ENCODE measurements around the gene ICAM5. TPM values are rescaled to one million over a fixed set of nuclear protein-coding genes. Genes with fewer than 3 reads are reported as not detected.

ICAM5 gene
- total RNA-seq, 2 donors from 2014 or later: 7.1 TPM; not detected in 1

DNA sequence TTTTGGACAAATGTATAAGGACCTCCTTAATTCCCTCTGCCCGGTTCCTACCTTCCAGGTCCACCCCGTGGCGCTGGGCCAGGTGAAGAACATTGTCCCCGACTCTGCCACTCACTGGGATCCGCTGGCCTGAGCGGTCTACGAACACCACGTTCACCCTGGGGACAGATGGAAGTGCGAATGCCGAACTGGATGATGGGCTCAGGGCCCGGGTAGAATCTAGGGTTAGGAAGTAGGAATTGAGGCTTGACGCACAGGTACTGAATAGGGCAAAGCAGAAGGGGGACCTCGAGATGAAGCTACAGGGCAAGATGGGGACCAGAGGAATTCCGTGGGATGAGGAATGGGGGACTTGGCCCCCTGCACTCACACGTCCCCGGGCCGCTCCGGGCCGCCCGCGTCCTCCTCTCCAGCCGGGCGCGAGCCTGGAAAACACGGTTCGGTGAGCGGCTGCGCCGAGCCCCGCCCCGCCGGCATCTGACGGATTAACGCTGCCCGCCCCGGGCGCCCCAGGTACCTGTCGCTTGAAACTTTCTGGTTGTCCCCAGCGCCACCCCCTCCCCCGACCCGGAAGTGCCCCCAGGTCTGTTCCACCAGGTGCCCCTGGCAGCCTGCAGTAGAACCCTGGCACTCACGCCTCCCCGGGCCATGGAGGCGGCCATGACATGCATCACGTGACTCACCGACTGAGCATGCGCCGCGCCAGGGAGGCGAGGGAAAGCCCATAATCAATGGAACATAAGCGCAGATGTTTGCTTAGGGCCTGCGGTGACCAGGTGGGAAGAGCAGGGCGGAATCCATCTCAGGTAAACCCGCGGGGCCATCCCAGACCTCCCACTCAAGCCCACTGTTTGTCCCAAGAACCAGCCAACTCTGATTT lies 25.8 kb downstream of the ICAM5 start, which contains the start of gene FDX2:
Gene FDX2, minus strand, starts transcription at position 681 of the 880 bp plus-strand sequence. Its CDS starts 19 bp downstream, at position 662.
- no peaks in the 10 kb centered on the region for H3K27me3 ChIP-seq (replicated peaks; ENCODE audit: insufficient read depth)
- DNase-seq (ENCODE audit: low spot score): peak; percentile 80
- peak within 1 kb of the TSS; percentile 57 to 70 for H3K27ac ChIP-seq
- no peaks in the 10 kb centered on the region for H3K4me1 ChIP-seq (replicated peaks)
- no peak for TF ChIP-seq POLR2A (IDR thresholded peaks at IDR 0.05)
- TF ChIP-seq POLR2AphosphoS5 (IDR thresholded peaks at IDR 0.05): peak; percentile 90
- TF ChIP-seq, protein P1, sequence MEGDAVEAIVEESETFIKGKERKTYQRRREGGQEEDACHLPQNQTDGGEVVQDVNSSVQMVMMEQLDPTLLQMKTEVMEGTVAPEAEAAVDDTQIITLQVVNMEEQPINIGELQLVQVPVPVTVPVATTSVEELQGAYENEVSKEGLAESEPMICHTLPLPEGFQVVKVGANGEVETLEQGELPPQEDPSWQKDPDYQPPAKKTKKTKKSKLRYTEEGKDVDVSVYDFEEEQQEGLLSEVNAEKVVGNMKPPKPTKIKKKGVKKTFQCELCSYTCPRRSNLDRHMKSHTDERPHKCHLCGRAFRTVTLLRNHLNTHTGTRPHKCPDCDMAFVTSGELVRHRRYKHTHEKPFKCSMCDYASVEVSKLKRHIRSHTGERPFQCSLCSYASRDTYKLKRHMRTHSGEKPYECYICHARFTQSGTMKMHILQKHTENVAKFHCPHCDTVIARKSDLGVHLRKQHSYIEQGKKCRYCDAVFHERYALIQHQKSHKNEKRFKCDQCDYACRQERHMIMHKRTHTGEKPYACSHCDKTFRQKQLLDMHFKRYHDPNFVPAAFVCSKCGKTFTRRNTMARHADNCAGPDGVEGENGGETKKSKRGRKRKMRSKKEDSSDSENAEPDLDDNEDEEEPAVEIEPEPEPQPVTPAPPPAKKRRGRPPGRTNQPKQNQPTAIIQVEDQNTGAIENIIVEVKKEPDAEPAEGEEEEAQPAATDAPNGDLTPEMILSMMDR (IDR thresholded peaks at IDR 0.05): peak in 1 of 4 experiments; percentile 2
- peak within 1 kb of the TSS; percentile 66 to 94 for H3K4me3 ChIP-seq
- WGBS: under 1% methylated on average over 49 of the region's 55 CpGs
- peaks cover 4 to 11% of the 10 kb centered on the region in 2 donors for H3K36me3 ChIP-seq
- intact Hi-C loops (cut with DNase I): no loop called here
- no peaks in the 10 kb centered on the region for H3K9me3 ChIP-seq

DNA sequence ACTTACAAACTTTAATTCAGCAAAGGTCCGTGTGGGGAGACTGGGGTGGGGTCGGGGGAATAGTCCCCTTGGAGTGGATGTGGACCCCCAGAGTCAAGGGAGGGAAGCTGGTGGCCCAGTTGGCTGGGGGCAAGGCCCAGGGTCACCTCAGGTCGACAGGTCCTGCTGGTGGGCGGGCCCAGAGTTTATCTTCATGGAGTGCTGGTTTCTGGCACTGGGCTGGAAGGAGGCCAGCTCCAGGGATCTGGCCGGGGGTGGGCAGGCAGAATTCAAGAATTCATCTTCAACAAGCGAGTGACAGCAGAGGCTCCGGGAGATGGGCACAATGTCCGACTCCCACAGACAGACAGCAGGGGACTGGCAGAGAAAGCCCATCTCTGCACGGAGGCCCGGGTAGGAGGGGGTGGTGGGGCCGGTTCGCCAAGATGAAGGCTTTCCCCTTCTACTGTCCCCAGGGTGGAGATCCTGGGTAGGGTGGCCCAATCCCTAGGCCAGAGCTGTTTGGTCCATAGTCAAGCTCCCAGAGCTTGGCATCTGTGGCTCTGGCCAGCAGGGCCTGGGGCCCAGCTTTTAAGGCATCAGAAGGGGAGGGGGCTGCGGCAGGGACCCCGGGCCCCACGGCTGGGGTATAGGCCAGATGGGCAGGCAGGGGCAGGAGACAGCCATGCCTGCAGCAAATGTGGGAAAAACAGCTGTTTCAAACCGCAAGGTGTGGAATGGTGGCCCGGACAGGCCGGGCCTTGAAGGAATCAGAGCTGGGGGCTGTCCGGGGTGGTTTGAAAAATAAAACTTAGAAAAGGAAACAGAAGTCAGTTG lies 26.7 kb downstream of the ICAM5 start:
- Histone ChIP-seq H3K36me3 (peaks cover 10 to 15% of the 10 kb centered on the region in 2 donors), H3K4me1 (replicated peaks) (no peaks in the 10 kb centered on the region), H3K27ac (peak overlapping the region in 1 of 2 donors; percentile 70), H3K27me3 (replicated peaks; ENCODE audit: insufficient read depth) (no peaks in the 10 kb centered on the region), H3K9me3 (no peaks in the 10 kb centered on the region), H3K4me3 (no peak overlapping the region)
- WGBS: 57% methylated on average over 19 of the region's 19 CpGs
- DNase-seq (ENCODE audit: low spot score): no peak
- intact Hi-C loops (cut with DNase I): no loop called here
- no peak for TF ChIP-seq POLR2AphosphoS5 (IDR thresholded peaks at IDR 0.05)

DNA sequence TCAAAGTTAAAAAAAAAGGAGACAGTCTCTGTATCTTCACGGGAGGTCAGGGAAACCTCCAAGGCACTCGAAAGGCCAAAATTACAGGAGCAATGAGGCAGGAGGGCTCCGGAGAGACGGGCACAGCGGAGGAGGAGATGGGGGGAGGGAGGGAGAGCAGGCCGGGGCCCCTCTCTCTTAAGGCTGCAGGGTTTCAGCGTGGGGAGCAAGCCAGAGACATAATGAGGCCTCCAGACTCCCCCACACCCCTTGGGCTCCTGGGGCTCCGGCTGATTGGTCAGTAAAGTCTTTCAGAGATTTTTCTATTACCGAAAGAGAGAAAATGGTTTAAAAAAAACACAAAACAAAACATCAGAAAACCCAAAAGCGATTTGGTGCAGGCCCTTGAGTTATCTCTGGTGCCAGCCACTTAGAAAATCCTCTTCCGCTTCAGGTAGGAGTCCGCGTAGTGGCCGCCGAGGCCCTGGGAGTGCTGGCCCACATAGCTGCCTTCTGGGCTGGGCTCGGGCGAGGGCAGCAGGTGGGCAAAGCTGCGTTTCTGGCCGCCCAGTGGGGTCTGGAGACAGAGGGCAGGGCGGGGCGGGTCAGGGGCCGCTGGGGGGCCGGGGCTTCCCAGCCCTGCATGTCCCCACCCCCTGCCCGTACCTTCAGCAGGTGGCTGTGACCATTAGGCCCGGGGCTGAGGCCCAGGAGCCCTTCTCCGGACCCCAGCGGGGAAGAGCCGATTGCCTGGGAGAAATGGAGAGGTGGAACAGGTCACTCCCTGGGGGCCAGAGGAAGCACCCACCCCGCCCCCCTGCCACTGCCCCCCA lies 27.5 kb downstream of the ICAM5 start:
- Histone ChIP-seq H3K4me3 (no peak overlapping the region), H3K4me1 (replicated peaks) (no peaks in the 10 kb centered on the region), H3K27me3 (replicated peaks; ENCODE audit: insufficient read depth) (no peaks in the 10 kb centered on the region), H3K27ac (no peak overlapping the region), H3K36me3 (peaks cover 16 to 17% of the 10 kb centered on the region in 2 donors), H3K9me3 (no peaks in the 10 kb centered on the region)
- WGBS: 81% methylated on average over 29 of the region's 29 CpGs
- no peak for DNase-seq (ENCODE audit: low spot score)
- intact Hi-C loops (cut with DNase I): no loop called here
- TF ChIP-seq POLR2A (IDR thresholded peaks at IDR 0.05) (no peak), POLR2AphosphoS5 (IDR thresholded peaks at IDR 0.05) (no peak)
- TF ChIP-seq, protein P1 (IDR thresholded peaks at IDR 0.05): no peak

DNA sequence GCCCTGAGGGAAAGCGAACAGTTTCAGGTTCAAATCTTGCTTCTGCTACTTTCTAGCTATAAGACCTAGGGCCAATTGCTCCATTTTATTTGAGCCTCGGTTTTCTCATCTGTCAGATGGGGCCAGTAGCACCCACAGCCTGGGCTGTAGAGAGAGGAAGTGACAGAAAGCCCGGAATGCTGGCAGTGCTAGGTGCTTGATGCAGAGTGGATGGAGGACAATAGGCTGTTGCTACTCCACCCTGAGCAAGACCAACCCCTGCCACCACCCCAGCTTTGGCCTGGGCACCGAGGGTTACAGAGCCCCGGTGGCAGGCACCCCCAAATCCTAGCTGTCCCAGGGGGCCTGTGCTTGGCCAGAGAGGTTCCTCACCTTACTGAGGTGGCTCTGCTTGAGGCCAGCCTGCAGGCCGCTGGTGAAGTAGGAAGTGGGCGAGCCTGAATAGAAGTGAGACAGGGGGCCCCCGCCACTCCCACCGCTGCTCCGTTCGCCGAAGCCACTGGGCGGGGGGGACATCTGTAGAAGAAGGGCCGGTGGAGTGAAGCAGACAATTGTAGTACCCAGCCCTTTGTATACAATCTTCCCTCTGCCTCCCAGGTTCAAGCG lies 28.2 kb downstream of the ICAM5 start:
- Histone ChIP-seq H3K27ac (no peak overlapping the region), H3K9me3 (no peaks in the 10 kb centered on the region), H3K4me1 (replicated peaks) (no peaks in the 10 kb centered on the region), H3K36me3 (peaks cover 21 to 23% of the 10 kb centered on the region in 2 donors), H3K27me3 (replicated peaks; ENCODE audit: insufficient read depth) (no peaks in the 10 kb centered on the region), H3K4me3 (no peak overlapping the region)
- DNase-seq (ENCODE audit: low spot score): no peak
- intact Hi-C loops (cut with DNase I): no loop called here
- TF ChIP-seq POLR2AphosphoS5 (IDR thresholded peaks at IDR 0.05) (no peak), POLR2A (IDR thresholded peaks at IDR 0.05) (no peak)
- 90% methylated on average over 15 of the region's 15 CpGs for WGBS

Data from prostate gland (tissue), 2 donors.